CD4-positive, alpha-beta T cell (primary cell): ENCODE measurements around the gene PNLIPRP2. TPM values are rescaled to one million over a fixed set of nuclear protein-coding genes. Genes with fewer than 3 reads are reported as not detected.

Experiments used
- ATAC-seq: fragments of 200-7000 bp; cut with Tn5 transposase; one replicate; pipeline ENCODE4 v1.10.0; 2022; ENCODE audit warnings: mild to moderate bottlenecking; ENCODE audit not compliant: poor library complexity
- CTCF ChIA-PET: fragments of 350-600 bp; sonication (Branson Sonifier 250); formaldehyde crosslinking; loops from one replicate; lab custom pipeline; 2021; ENCODE audit warnings: antibody characterized with exemption, inconsistent platforms; lab: Charles Lee
- POLR2A ChIA-PET: fragments of 350-600 bp; sonication (Branson Sonifier 250); formaldehyde crosslinking; loops from one replicate; lab custom pipeline; 2021; ENCODE audit warnings: antibody characterized with exemption, inconsistent platforms; lab: Charles Lee
- DNase-seq, 14 experiments: peaks; one replicate each; pipeline ENCODE4 v3.0.0-alpha.2; 2013 to 2020; ENCODE audit warnings: mixed read lengths in 2 of 14
- H3K27ac ChIP-seq, 2 donors: one replicate each; pipeline versions ENCODE4 v1.5.1 to v1.7.0; 2013; ENCODE audit warnings: low read length in 2 of 2, low read depth in 1 of 2, mild to moderate bottlenecking in 1 of 2
- H3K27me3 ChIP-seq, 2 experiments: 1 replicate in 1 of 2; 2 replicates in 1 of 2; pipeline versions ENCODE4 v1.6.1 to v1.7.0; 2013; ENCODE audit warnings: low read length in 2 of 2, control low read depth in 1 of 2, mild to moderate bottlenecking in 1 of 2, moderate library complexity in 1 of 2; ENCODE audit not compliant: insufficient read depth in 2 of 2, control insufficient read depth in 1 of 2
- H3K36me3 ChIP-seq: one replicate; pipeline ENCODE4 v1.6.1; 2013; ENCODE audit warnings: low read length, control low read depth; ENCODE audit not compliant: insufficient read depth
- H3K4me1 ChIP-seq: one replicate; pipeline ENCODE4 v1.6.1; 2013; ENCODE audit warnings: low read length, control low read depth; ENCODE audit not compliant: insufficient read depth
- H3K4me3 ChIP-seq: one replicate; pipeline ENCODE4 v1.5.1; 2013; ENCODE audit warnings: mild to moderate bottlenecking, low read length, moderate library complexity
- H3K9me3 ChIP-seq, 2 experiments: 1 replicate in 1 of 2; 2 replicates in 1 of 2; pipeline versions ENCODE4 v1.6.1 to v1.7.0; 2013; ENCODE audit warnings: low read length in 2 of 2, mild to moderate bottlenecking in 2 of 2, control low read depth in 1 of 2, moderate library complexity in 1 of 2; ENCODE audit not compliant: control insufficient read depth in 1 of 2, insufficient read depth in 1 of 2
- H3K27ac Mint-ChIP-seq: one replicate; pipeline ENCODE4 v1.8.0; 2020; ENCODE audit warnings: mixed read lengths
- H3K27me3 Mint-ChIP-seq: one replicate; pipeline ENCODE4 v1.8.0; 2021; ENCODE audit warnings: mixed read lengths
- H3K36me3 Mint-ChIP-seq: one replicate; pipeline ENCODE4 v1.8.0; 2021; ENCODE audit warnings: low read depth, mixed read lengths
- H3K4me1 Mint-ChIP-seq: one replicate; pipeline ENCODE4 v1.8.0; 2021; ENCODE audit warnings: low read depth, mixed read lengths
- H3K4me3 Mint-ChIP-seq: one replicate; pipeline ENCODE4 v1.8.0; 2020; ENCODE audit warnings: mild to moderate bottlenecking, mixed read lengths
- H3K9me3 Mint-ChIP-seq: one replicate; pipeline ENCODE4 v1.8.0; 2020; ENCODE audit warnings: mixed read lengths
- intact Hi-C, 2 experiments: fragments of 100-400 bp; cut with DNase I in 1 of 2; cut with micrococcal nuclease in 1 of 2; formaldehyde crosslinking; loops; one replicate each; pipeline versions ENCODE4 v1.15.1 to v1.9.0; 2023 to 2025; cut with DNase I, micrococcal nuclease
- total RNA-seq, 174 experiments: library from RNA in 2 of 174; stranded (reverse) in 2 of 174; gene quantifications; one replicate each; pipeline ENCODE4 v1.2.3 and lab custom pipeline; 2021 to 2026
- TF ChIP-seq, protein P1 (sequence below): fragments of 200-600 bp; IDR thresholded peaks from one replicate; pipeline ENCODE4 v1.8.0; 2022; ENCODE audit warnings: antibody characterized with exemption, mild to moderate bottlenecking

PNLIPRP2 gene
- total RNA-seq, 2 experiments from 2014 or later = not detected

DNA sequence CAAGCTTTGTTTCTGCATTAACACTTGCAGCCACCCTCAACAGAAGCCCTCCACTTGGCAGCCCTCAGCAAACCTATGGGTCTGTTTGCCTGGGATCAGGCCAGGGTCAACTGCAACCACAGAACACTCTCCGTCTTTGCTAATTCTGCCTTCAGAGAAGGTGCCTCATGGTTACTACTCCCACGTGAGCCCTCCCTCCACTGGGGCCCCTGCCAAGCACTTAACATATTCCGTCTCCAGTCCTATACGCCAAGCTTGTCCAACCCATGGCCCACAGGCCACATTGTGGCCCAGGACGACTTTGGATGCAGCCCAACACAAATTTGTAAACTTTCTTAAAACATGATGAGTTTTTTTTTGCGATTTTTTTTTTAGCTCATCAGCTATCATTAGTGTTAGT is 66.9 kb downstream of the PNLIPRP2 start:
- Mint-ChIP-seq H3K4me3 (no peak overlapping the region), H3K36me3 (no peaks in the 10 kb centered on the region), H3K27ac (no peak overlapping the region), H3K9me3 (no peaks in the 10 kb centered on the region), H3K27me3 (peaks cover 66% of the 10 kb centered on the region), H3K4me1 (no peaks in the 10 kb centered on the region)
- Histone ChIP-seq H3K4me3 (no peak overlapping the region), H3K27ac (no peak overlapping the region), H3K4me1 (no peaks in the 10 kb centered on the region), H3K9me3 (no peaks in the 10 kb centered on the region), H3K36me3 (no peaks in the 10 kb centered on the region), H3K27me3 (peaks cover 10 to 20% of the 10 kb centered on the region in 2 experiments)
- intact Hi-C loops = no loop called here
- POLR2A ChIA-PET = interaction anchor here (0.6 kb wide), 1 partner anchor 99 kb away, joined by 3 read pairs; no protein-coding TSS in a partner anchor
- ATAC-seq (no peak), DNase-seq (no peak)
- CTCF ChIA-PET = no interaction called here
- TF ChIP-seq, protein P1, sequence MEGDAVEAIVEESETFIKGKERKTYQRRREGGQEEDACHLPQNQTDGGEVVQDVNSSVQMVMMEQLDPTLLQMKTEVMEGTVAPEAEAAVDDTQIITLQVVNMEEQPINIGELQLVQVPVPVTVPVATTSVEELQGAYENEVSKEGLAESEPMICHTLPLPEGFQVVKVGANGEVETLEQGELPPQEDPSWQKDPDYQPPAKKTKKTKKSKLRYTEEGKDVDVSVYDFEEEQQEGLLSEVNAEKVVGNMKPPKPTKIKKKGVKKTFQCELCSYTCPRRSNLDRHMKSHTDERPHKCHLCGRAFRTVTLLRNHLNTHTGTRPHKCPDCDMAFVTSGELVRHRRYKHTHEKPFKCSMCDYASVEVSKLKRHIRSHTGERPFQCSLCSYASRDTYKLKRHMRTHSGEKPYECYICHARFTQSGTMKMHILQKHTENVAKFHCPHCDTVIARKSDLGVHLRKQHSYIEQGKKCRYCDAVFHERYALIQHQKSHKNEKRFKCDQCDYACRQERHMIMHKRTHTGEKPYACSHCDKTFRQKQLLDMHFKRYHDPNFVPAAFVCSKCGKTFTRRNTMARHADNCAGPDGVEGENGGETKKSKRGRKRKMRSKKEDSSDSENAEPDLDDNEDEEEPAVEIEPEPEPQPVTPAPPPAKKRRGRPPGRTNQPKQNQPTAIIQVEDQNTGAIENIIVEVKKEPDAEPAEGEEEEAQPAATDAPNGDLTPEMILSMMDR = no peak

- ChIA-PET POLR2A (no interaction called here), CTCF (no interaction called here)
- H3K4me3 Mint-ChIP-seq = no peak overlapping the region
- Histone ChIP-seq H3K4me3 (no peak overlapping the region), H3K27me3 (peaks cover 10 to 19% of the 10 kb centered on the region in 2 experiments), H3K4me1 (no peaks in the 10 kb centered on the region), H3K27ac (no peak overlapping the region), H3K36me3 (no peaks in the 10 kb centered on the region), H3K9me3 (no peaks in the 10 kb centered on the region)
- DNase-seq = no peak
- peaks cover 68% of the 10 kb centered on the region for H3K27me3 Mint-ChIP-seq
- TF ChIP-seq, protein P1 = no peak
- ATAC-seq = no peak
- intact Hi-C loops = no loop called here
- H3K36me3 Mint-ChIP-seq = no peaks in the 10 kb centered on the region
- no peaks in the 10 kb centered on the region for H3K9me3 Mint-ChIP-seq
- no peak overlapping the region for H3K27ac Mint-ChIP-seq
- H3K4me1 Mint-ChIP-seq = no peaks in the 10 kb centered on the region
Observed at GRCh38 chr10:116688241-116688711, 67.5 kb downstream of the PNLIPRP2 start.

- Mint-ChIP-seq H3K27ac (no peak overlapping the region), H3K4me3 (no peak overlapping the region), H3K9me3 (no peaks in the 10 kb centered on the region), H3K27me3 (peaks cover 69% of the 10 kb centered on the region), H3K4me1 (no peaks in the 10 kb centered on the region), H3K36me3 (no peaks in the 10 kb centered on the region)
- H3K4me1 ChIP-seq = no peaks in the 10 kb centered on the region
- TF ChIP-seq, protein P1 = no peak
- H3K4me3 ChIP-seq = no peak overlapping the region
- H3K27ac ChIP-seq = no peak overlapping the region
- peaks cover 10 to 16% of the 10 kb centered on the region in 2 experiments for H3K27me3 ChIP-seq
- ChIA-PET CTCF (no interaction called here), POLR2A (no interaction called here)
- ATAC-seq (no peak), DNase-seq (peak in 1 of 14 experiments; percentile 0)
- no peaks in the 10 kb centered on the region for H3K9me3 ChIP-seq
- intact Hi-C loops = no loop called here
- H3K36me3 ChIP-seq = no peaks in the 10 kb centered on the region
Observed at GRCh38 chr10:116688741-116689495, 68.2 kb downstream of the PNLIPRP2 start.
